ENCODE data around the gene OR6B1.
A peak's percentile ranks its signal among the peaks of the same experiment; 100 is the strongest.
"Not testable (repeated sequence)": the region's sequence is repeated elsewhere in the genome, so short reads cannot be mapped to it uniquely, and the experiment has no call there.

The OR6B1 gene

GRCh38 chr7:144006029-144006691 lies 6.0 kb downstream of the OR6B1 start:
- no peak for DNase-seq

DNA sequence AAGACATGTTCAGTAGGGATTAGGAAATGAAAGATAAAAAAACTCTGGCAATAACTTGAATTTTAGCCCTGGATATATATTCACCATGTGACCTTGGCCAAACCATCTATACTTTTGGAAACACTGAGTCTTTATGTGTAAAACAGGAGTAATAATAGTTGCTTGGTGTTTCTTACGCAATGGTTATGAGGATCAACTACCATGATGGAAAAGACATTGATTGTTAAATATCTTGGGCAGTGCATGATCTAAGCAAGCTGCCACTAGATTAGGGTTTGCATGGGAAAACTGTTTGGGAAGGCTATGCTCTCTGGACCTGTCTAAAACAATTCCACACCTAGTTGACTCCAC lies 6.5 kb downstream of the OR6B1 start:
- DNase-seq = no peak

GRCh38 chr7:144009361-144009760 lies 9.2 kb downstream of the OR6B1 start:
- no peak for DNase-seq

GRCh38 chr7:144010061-144010460 lies 9.9 kb downstream of the OR6B1 start:
- not testable (repeated sequence) for DNase-seq

- DNase-seq = not testable (repeated sequence)
These were observed 10.7 kb downstream of the OR6B1 start for GRCh38 chr7:144010821-144011220.

DNA sequence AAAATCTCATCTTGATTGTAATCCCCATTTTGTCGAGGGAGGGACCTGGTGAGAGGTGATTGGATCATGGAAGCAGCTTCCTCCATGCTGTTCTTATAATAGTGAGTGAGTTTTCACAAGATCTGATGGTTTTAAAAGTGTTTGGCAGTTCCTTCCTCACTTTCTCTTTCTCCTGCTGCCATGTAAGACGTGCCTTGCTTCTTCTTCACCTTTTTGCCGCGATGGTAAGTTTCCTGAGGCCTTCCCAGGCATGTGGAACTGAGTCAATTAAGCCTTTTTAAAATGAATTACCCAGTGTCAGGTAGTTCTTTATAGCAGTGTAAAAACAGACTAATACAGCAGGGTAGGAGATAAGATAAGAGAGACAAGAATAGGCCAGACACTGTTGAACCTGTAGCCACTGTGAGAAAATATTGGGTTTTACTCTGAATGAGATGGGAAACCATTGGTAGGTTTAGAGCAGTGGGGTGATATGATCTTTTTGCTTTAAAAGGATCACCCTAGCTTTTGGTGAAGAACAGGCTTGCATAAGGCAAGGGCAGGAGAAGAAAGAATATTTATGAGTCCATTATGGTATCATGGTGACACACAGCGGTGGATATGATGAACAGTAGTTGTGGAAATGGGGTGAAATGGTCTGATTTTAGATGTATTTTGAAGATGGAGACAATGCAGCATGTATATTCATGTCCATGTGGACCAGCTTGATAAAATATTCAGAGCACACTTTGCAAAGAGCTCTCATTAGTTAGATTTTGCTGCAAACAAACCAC lies 11.5 kb downstream of the OR6B1 start:
- DNase-seq = no peak

- DNase-seq = no peak
These were observed 17.9 kb downstream of the OR6B1 start for GRCh38 chr7:144018065-144018464.

- DNase-seq = no peak
These were observed 19.3 kb downstream of the OR6B1 start for GRCh38 chr7:144019457-144019856.

DNA sequence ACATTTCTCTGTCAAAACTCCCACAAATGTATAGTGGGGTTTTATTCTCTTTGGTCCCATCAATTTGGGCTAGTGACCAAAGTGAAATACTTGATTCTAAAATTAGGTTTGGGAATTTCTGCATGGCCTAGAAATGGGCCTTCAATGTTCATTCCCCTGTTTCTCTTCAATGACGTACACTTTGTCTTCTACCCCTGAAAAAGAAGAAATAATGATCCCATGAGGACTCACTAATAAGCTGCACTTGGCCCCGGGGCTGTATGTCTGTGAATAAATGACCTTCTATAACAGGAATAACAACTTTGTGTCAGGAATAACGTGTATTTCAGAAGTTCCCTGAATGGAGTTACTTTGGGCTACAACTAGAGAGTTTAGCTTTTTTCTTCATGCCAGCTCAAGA lies 20.2 kb downstream of the OR6B1 start:
- DNase-seq = no peak

DNA sequence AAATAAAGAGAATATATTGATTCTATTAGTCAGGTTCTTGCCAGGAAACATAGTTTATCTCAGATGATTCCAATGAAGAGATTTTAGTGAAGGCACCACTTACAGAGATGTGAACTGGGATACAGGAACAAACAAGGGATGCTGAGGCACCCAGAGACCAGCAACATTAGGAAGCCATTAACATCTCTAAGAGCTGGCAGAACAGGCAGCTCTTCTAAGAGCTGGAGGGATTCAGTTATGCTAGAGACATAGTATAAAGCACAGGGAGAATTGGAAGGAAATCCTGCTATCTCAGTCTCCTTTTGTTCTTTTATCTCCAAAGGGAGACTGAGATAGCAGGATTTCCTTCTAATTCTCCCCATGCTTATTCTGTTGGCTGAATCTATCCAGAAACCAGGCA lies 22.0 kb downstream of the OR6B1 start:
- DNase-seq = no peak

DNA sequence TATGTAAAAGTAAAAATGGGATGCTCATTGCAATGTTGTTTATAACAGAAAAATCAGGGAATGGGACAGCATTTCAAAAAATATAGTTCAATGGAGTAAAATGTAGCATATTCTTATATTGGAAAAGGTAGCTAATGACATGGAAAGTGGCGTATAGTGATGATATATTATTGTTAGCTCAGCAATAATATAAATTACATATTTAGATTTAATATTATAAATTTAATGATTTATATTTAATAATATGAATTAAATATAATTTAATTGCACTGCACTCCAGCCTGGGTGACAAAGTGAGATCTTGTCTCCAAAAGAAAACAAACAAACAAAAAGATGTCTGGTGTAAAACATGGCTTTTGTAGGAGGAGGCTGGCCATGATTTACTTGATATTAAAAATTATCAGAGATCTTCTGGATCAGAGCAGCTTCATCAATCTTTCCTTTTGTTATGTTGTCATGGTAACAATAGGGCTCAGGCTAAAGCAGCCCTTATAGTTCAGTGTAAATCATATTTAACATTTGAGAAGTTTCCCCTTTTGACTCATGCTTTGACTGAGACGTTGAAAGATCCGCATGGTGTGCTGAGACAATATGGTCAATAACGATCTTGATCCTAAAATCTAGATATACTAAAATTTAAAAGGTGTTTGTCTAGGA lies 23.2 kb downstream of the OR6B1 start:
- DNase-seq = no peak

DNA sequence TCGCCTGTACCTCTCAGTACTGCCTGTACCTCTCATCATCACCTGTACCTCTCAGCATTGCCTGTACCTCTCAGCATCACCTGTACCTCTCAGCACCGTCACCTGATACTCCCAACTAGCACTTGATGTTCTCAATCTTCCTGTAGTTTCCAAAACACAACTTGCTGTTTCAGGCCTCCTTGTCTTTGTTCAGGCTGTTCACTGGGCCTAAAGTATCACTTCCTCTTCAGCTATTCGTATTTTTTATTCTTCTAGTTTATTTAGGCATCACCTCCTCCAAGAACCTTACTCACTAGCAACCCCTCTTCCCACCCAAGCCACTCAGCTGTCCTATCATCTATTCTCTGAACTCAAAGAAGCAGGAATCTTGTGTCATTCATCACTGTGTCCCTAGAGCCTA lies 24.1 kb downstream of the OR6B1 start:
- DNase-seq = no peak

DNA sequence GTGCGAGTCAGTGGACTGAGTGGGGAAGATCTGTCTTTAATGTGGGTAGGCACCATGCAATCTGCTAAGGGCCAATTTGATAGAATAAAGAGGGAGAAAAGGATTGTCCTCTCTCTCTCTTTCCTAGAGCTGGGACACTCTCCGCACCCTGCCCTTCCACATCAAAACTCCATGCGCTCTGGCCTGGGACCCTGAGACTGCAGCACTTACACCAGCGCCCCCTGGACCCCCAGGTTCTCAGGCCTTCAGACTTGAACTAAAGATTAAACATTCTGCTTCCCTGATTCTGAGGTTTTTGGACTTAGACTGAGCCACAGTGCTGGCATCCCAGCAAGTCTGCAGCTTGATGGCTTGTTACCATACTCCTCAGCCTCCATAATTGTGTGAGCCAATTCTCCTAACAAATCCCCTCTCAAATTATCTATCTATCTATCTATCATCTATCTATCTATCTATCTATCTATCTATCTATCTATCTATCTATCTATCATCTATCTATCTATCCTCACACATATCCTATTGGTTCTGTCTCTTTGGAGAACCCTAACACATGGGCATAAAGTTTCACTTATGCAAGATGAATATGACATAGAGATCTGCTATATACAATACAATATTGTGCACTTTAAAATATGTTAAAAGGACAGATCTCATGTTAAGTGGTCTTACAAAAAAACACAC lies 26.2 kb downstream of the OR6B1 start:
- DNase-seq = no peak

- DNase-seq = peak; percentile 20
These were observed 26.9 kb downstream of the OR6B1 start for GRCh38 chr7:144027070-144027469.

GRCh38 chr7:144027974-144028373 lies 27.9 kb downstream of the OR6B1 start:
- no peak for DNase-seq

DNA sequence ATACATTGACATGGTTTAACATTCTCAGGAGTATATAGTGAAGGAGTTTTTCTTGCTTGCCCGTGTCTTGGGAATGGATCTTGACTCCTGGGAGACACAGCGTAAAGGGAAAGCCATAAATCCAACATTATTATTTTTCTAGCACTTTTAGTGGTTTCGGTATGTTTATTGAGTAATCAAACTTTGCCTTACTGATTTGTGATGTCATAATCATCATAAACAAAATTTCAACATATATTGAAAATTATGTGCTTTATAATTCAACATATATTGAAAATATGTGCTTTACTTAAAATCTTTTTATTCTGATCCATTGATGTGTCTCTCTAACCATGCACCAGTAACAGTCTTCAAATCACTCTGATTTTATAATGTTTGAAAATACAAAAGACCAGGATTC lies 28.4 kb downstream of the OR6B1 start:
- DNase-seq = no peak

- DNase-seq = no peak
These were observed 32.4 kb downstream of the OR6B1 start for GRCh38 chr7:144032516-144032915.

- DNase-seq = no peak
These were observed 33.0 kb downstream of the OR6B1 start for GRCh38 chr7:144032985-144033709.

DNA sequence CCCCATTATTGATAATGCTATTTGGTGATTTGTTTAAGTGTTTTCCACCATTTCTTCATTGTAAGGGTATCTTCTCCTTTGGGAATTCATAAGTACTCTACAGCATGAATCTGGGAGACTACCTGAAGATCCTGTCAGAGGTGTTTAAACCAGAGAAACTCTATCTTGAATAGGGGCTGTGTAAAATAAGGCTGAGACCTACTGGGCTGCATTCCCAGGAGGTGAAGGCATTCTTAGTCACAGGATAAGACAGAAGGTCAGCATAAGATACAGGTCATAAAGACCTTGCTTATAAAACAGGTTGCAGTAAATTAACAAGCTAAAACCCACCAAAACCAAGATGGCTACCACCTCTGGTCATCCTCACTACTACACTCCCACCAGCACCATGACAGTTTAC lies 35.3 kb downstream of the OR6B1 start:
- no peak for DNase-seq

- no peak for DNase-seq
These were observed 36.3 kb downstream of the OR6B1 start for GRCh38 chr7:144036302-144036885.

DNA sequence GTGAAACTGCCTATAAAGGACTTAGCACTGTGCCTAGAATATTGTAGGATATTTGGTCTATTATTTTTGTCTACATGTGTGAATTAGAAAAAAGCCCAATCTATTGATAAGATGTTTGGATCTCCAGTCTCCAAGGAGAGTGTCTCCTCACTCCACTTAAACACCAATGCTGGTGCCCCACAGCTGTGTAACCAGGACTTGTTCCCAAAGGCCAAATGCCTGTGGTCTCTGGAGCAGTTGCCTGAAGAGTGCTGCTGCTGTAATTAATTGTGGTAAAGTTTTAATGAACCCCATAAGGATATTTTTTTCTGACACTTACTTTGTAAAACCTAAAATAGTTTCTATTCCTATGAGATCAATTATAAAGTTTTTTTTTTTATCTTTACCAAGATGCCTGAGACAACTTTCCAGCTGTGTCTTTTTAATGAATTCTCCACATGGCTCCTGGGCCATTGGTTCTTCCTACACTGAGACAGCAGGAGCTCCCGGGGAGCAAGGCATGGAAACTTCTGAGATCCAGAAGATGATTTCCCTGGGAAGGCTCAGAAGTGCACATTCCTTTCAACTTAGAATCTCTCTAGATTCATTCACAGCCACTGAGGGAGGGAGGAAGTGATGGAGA lies 37.4 kb downstream of the OR6B1 start:
- DNase-seq = no peak

DNA sequence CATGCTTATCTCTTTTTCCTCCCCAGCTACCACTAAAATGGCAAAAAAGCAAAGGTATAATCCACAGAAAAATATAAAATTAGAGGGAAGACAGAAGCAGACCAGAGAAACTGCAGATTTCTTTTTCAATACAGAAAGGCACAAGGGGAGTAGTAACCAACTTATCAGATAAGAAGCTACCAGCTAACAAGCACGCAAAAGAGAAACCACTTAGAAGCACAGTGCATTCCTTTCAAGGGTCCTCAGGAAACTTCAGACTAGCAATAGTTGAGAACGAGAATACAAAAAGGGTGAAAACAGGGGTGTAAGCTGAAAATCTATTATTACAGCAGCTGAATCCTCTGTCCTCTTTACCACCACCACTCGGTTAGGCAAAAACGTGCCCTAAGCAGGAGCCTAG lies 38.8 kb downstream of the OR6B1 start:
- DNase-seq = no peak
